Measurements from ENCODE around the gene CRYAA. TPM values are rescaled to one million over a fixed set of nuclear protein-coding genes. Genes with fewer than 3 reads are reported as not detected.
"Not testable (repeated sequence)": the region's sequence is repeated elsewhere in the genome, so short reads cannot be mapped to it uniquely, and the experiment has no call there.

The CRYAA gene
- total RNA-seq, 2 experiments from 2014 or later = not detected

DNA sequence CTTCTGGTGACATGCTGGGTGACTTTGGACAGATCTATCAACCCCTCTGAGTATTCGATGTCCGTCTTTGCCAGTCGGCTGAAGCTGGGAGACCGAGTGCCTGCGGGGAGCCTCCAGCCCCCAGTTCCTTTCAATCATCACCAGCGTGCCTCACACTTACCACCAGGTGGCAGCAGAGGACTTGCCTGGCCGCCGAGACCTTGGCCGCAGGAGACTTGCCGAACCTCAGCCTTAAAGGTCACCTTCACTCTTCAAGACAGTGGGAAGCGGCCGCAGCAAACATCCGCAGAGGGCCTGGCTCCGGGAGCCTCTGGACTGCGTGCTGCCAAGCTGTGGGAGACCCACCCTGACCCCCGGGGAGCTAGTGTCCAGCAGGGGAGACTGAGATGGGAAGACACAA is 7.8 kb downstream of the CRYAA start:
- H3K9me3 ChIP-seq (ENCODE audit: low read length); H3K4me2 ChIP-seq (ENCODE audit: low read length); H3K4me3 ChIP-seq (ENCODE audit: low read depth, low read length, poor library complexity, severe bottlenecking); CTCF ChIA-PET (ENCODE audit: unreplicated experiment); H3K27ac ChIP-seq (ENCODE audit: low read depth, low read length, poor library complexity, severe bottlenecking); H3K36me3 ChIP-seq (ENCODE audit: insufficient read depth, low read length); H2AFZ ChIP-seq (ENCODE audit: low read length); H4K20me1 ChIP-seq (ENCODE audit: insufficient read depth, low read length); DNase-seq (ENCODE audit: low spot score); BruUV-seq (replicated peaks); POLR2A ChIA-PET; H3K4me1 ChIP-seq (ENCODE audit: insufficient read depth, low read length, poor library complexity, severe bottlenecking); intact Hi-C loops (cut with micrococcal nuclease; ENCODE audit: unreplicated experiment); H3K9me2 ChIP-seq (ENCODE audit: insufficient read depth, low read length); H3K79me2 ChIP-seq (ENCODE audit: insufficient read depth, low read depth, low read length): not testable (repeated sequence)

DNA sequence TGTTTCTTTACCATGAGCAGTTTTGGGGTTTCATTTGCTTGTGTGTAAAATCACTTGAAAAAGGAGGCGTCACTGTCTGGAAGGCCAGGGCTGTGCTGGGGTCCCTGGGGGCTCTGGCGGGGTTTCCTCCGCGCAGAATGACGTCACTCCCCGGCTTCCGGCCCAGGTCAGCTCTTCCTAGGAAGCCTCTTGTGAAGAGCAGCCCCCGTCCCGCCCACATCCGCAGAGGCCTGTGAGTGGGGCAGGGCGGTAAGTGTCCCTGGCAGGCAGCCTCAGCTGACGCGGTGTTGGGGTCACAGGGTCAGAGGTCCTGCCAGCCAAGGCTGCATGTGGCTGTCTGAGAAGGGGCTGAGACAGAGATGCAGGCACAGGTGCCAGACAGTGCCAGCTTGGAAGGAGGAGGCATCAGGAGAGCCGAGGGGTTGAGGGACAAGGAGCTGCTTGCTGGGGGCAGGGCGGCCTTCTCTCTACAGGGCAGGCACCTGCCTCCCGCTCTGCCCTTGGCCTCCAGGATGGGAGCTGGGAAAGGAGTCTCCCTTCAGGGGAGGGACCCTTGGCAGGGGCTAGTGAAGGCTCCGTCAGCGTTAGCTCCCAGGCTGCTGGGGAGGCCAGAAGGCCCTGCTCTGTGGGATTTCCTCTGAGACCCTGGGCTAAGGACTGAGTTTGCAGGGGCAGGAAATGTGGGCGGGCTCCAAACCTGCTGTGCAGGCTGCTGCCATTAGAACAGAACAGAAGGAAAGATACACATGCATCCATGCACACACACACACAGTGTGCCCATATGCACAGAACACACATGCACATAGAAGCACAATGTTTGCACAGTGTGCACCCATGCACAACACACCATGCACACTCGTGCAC is 8.5 kb downstream of the CRYAA start:
- H3K9me3 ChIP-seq (ENCODE audit: low read length); H3K4me1 ChIP-seq (ENCODE audit: insufficient read depth, low read length, poor library complexity, severe bottlenecking); H4K20me1 ChIP-seq (ENCODE audit: insufficient read depth, low read length); DNase-seq (ENCODE audit: low spot score); H3K9me2 ChIP-seq (ENCODE audit: insufficient read depth, low read length); intact Hi-C loops (cut with micrococcal nuclease; ENCODE audit: unreplicated experiment); H3K4me3 ChIP-seq (ENCODE audit: low read depth, low read length, poor library complexity, severe bottlenecking); H2AFZ ChIP-seq (ENCODE audit: low read length); H3K79me2 ChIP-seq (ENCODE audit: insufficient read depth, low read depth, low read length); H3K27ac ChIP-seq (ENCODE audit: low read depth, low read length, poor library complexity, severe bottlenecking); H3K4me2 ChIP-seq (ENCODE audit: low read length); BruUV-seq (replicated peaks); H3K36me3 ChIP-seq (ENCODE audit: insufficient read depth, low read length); POLR2A ChIA-PET; CTCF ChIA-PET (ENCODE audit: unreplicated experiment): not testable (repeated sequence)

DNA sequence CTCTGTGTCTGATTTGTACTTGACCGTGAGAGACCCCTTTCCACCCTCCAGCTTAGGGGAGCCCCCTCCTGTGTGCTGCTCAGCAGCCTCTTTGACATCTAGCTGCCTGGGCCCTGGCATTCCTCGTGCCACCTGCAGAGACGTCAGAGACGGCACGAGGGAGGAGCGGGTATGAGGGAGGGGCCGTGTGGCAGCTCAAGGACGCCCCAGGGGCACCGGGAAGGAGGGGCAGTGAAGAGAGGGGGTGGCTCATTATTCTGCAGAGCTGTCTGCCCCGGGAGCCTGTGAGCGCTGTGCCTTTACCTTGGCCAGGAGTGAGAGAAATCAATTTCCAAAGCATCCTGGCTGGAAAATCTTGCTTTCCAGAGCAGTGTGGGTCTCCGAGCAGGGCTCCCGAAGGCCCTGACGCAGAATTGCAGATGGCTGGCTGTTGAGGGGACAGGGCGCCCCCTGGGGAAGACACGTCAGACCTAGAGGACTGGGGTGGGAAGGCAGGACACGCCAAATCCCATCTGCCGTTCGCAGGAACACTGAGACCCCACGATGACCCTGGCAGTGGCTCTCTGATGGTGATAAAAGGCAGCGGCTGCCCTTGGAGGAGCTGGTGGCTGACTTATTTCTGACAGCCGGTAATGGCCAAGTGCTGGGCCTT is 9.5 kb downstream of the CRYAA start:
- BruUV-seq (replicated peaks); H2AFZ ChIP-seq (ENCODE audit: low read length); POLR2A ChIA-PET; H4K20me1 ChIP-seq (ENCODE audit: insufficient read depth, low read length); intact Hi-C loops (cut with micrococcal nuclease; ENCODE audit: unreplicated experiment); H3K36me3 ChIP-seq (ENCODE audit: insufficient read depth, low read length); DNase-seq (ENCODE audit: low spot score); H3K79me2 ChIP-seq (ENCODE audit: insufficient read depth, low read depth, low read length); CTCF ChIA-PET (ENCODE audit: unreplicated experiment); H3K4me2 ChIP-seq (ENCODE audit: low read length); H3K4me3 ChIP-seq (ENCODE audit: low read depth, low read length, poor library complexity, severe bottlenecking); H3K9me2 ChIP-seq (ENCODE audit: insufficient read depth, low read length); H3K9me3 ChIP-seq (ENCODE audit: low read length); H3K4me1 ChIP-seq (ENCODE audit: insufficient read depth, low read length, poor library complexity, severe bottlenecking); H3K27ac ChIP-seq (ENCODE audit: low read depth, low read length, poor library complexity, severe bottlenecking): not testable (repeated sequence)

DNA sequence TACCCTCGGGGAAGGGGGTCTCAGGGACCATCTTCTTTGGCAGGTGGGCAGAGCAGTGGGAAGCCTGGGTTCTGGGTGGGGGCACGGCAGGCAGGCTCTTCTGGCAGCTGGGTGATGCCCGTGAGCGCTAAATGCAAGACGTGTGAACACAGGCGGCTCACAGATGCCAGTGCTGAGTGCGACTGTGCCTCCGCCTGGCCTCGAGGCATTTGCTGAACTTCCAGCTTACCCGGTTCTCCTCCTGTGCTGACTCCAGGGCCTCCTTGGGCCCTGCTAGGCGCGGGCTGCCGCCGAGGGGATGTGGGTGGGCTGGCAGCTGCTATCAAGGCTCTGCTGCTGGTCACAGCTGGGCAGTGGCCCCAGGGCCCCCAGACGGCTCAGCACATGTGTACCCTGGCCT is 12.2 kb downstream of the CRYAA start:
- H3K4me3 ChIP-seq (ENCODE audit: low read depth, low read length, poor library complexity, severe bottlenecking); H3K4me2 ChIP-seq (ENCODE audit: low read length); H3K9me2 ChIP-seq (ENCODE audit: insufficient read depth, low read length); CTCF ChIA-PET (ENCODE audit: unreplicated experiment); H3K9me3 ChIP-seq (ENCODE audit: low read length); intact Hi-C loops (cut with micrococcal nuclease; ENCODE audit: unreplicated experiment); H3K4me1 ChIP-seq (ENCODE audit: insufficient read depth, low read length, poor library complexity, severe bottlenecking); BruUV-seq (replicated peaks); H4K20me1 ChIP-seq (ENCODE audit: insufficient read depth, low read length); H3K79me2 ChIP-seq (ENCODE audit: insufficient read depth, low read depth, low read length); H3K36me3 ChIP-seq (ENCODE audit: insufficient read depth, low read length); DNase-seq (ENCODE audit: low spot score); H2AFZ ChIP-seq (ENCODE audit: low read length); POLR2A ChIA-PET; H3K27ac ChIP-seq (ENCODE audit: low read depth, low read length, poor library complexity, severe bottlenecking): not testable (repeated sequence)

DNA sequence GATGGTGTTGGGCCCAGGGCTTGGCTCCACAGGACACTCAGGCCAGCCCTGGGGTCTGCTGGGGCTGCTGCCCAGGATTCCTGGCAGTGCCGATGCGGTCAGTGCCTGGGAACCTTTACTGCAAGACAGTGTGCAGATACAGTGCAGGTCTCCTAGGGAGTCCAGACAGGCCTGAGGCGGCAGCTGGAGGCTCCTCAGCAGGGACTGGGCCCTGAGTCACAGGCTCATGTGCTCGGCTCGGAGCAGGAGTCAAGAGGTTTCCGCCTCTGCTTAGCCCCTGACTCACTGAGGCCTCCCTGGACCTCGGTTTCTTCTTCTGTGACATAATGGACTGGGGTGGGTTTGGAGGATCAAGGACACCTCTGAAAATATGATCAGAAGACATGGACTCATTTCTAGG is 18.5 kb downstream of the CRYAA start:
- H3K79me2 ChIP-seq (ENCODE audit: insufficient read depth, low read depth, low read length); H4K20me1 ChIP-seq (ENCODE audit: insufficient read depth, low read length); H3K36me3 ChIP-seq (ENCODE audit: insufficient read depth, low read length); intact Hi-C loops (cut with micrococcal nuclease; ENCODE audit: unreplicated experiment); H3K4me2 ChIP-seq (ENCODE audit: low read length); DNase-seq (ENCODE audit: low spot score); H2AFZ ChIP-seq (ENCODE audit: low read length); CTCF ChIA-PET (ENCODE audit: unreplicated experiment); H3K9me3 ChIP-seq (ENCODE audit: low read length); H3K27ac ChIP-seq (ENCODE audit: low read depth, low read length, poor library complexity, severe bottlenecking); H3K4me3 ChIP-seq (ENCODE audit: low read depth, low read length, poor library complexity, severe bottlenecking); POLR2A ChIA-PET; BruUV-seq (replicated peaks); H3K9me2 ChIP-seq (ENCODE audit: insufficient read depth, low read length): not testable (repeated sequence)
- peaks cover 18% of the 10 kb centered on the region for H3K4me1 ChIP-seq (ENCODE audit: insufficient read depth, low read length, poor library complexity, severe bottlenecking)

Data from OCI-LY7 (cell line).